ENCODE results near the gene CSNK1G1.
"Not testable (repeated sequence)": the region's sequence is repeated elsewhere in the genome, so short reads cannot be mapped to it uniquely, and the experiment has no call there.

CSNK1G1 gene

GRCh38 chr15:64122936-64123351 lies 233.0 kb downstream of the CSNK1G1 start:
- no peak for DNase-seq

GRCh38 chr15:64122444-64122843 lies 233.5 kb downstream of the CSNK1G1 start:
- no peak for DNase-seq

GRCh38 chr15:64121614-64122013 lies 234.4 kb downstream of the CSNK1G1 start:
- DNase-seq: no peak

- not testable (repeated sequence) for DNase-seq
Observed at GRCh38 chr15:64120322-64120721, 235.7 kb downstream of the CSNK1G1 start.

- no peak for DNase-seq
Observed at GRCh38 chr15:64117759-64118487, 238.1 kb downstream of the CSNK1G1 start.
